GDM1 (cell line): ENCODE results near the gene TOPORS.

Experiments
- DNase-seq: peaks from one replicate; lab custom pipeline; 2025; lab: John Stamatoyannopoulos, UW

TOPORS gene

GRCh38 chr9:32502464-32502863, 49.9 kb downstream of the TOPORS start:
- no peak for DNase-seq

DNA sequence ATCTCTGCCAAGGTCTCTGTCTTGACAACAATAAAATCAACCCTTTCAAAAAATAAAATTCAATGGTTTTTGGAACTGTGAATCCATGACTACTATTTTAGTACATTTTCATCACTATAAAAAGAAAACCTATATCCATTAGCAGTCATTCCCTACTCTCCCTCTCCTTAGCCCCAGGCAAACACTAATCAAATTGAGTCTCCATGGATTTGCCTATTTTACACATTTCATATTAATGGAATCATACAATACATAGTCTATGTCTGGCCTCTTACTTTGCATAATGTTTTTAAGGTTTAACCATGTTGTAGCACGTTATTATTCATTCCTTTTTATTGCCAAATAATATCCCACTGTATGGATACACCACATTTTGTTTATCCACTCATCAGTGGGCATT, 50.5 kb downstream of the TOPORS start:
- DNase-seq: no peak

DNA sequence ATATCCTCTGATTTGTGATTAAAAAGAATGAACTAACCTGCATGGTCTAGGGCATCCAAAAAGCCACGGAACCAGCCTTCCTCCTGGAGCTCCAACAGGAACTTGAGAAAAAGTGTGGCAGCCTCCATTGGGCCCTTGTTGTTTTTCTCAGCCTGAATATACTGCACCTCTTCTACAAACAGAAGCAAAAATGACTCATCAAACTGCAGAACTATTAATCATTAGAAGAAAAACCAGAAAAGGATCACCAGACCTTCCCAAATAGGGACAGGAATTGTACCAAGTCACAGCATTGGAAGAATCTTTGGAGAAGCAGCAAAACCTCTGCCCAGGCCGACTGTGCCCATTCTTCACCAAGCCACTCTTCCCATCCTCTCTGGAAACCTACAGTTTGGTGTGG, 51.6 kb downstream of the TOPORS start:
- DNase-seq: no peak

GRCh38 chr9:32497921-32498320, 54.5 kb downstream of the TOPORS start:
- no peak for DNase-seq

- DNase-seq: no peak
Observed at GRCh38 chr9:32490601-32491000, 61.8 kb downstream of the TOPORS start.
